Measurements from ENCODE around the gene TSPAN9.

TSPAN9 gene

GRCh38 chr12:3246253-3246652 lies 169.1 kb downstream of the TSPAN9 start:
- no peak for TF ChIP-seq CTCF (IDR thresholded peaks at IDR 0.05; ENCODE audit: borderline replicate concordance, insufficient read depth, low read depth, low read length)
- H3K4me3 ChIP-seq (ENCODE audit: low read depth, low read length) = no peak overlapping the region

GRCh38 chr12:3247077-3247476 lies 169.9 kb downstream of the TSPAN9 start:
- TF ChIP-seq CTCF (IDR thresholded peaks at IDR 0.05; ENCODE audit: borderline replicate concordance, insufficient read depth, low read depth, low read length) = no peak
- H3K4me3 ChIP-seq (ENCODE audit: low read depth, low read length) = no peak overlapping the region

- TF ChIP-seq CTCF (IDR thresholded peaks at IDR 0.05; ENCODE audit: borderline replicate concordance, insufficient read depth, low read depth, low read length) = no peak
- H3K4me3 ChIP-seq (ENCODE audit: low read depth, low read length) = no peak overlapping the region
These were observed 170.5 kb downstream of the TSPAN9 start for GRCh38 chr12:3247629-3248161.

GRCh38 chr12:3249081-3249800 lies 172.1 kb downstream of the TSPAN9 start:
- no peak for TF ChIP-seq CTCF (IDR thresholded peaks at IDR 0.05; ENCODE audit: borderline replicate concordance, insufficient read depth, low read depth, low read length)
- H3K4me3 ChIP-seq (ENCODE audit: low read depth, low read length) = no peak overlapping the region

- TF ChIP-seq CTCF (IDR thresholded peaks at IDR 0.05; ENCODE audit: borderline replicate concordance, insufficient read depth, low read depth, low read length) = no peak
- H3K4me3 ChIP-seq (ENCODE audit: low read depth, low read length) = no peak overlapping the region
These were observed 172.9 kb downstream of the TSPAN9 start for GRCh38 chr12:3250034-3250433.

- no peak for TF ChIP-seq CTCF (IDR thresholded peaks at IDR 0.05; ENCODE audit: borderline replicate concordance, insufficient read depth, low read depth, low read length)
- H3K4me3 ChIP-seq (ENCODE audit: low read depth, low read length) = no peak overlapping the region
These were observed 173.4 kb downstream of the TSPAN9 start for GRCh38 chr12:3250576-3250975.

- no peak overlapping the region for H3K4me3 ChIP-seq (ENCODE audit: low read depth, low read length)
- no peak for TF ChIP-seq CTCF (IDR thresholded peaks at IDR 0.05; ENCODE audit: borderline replicate concordance, insufficient read depth, low read depth, low read length)
These were observed 173.9 kb downstream of the TSPAN9 start for GRCh38 chr12:3251067-3251466.
